HEK293 (cell line): Measurements from ENCODE around the gene PPARG.
A peak's percentile ranks its signal among the peaks of the same experiment; 100 is the strongest.

Source experiments
- AEBP2 ChIP-seq: fragments of 450-650 bp; formaldehyde crosslinking; IDR thresholded peaks from 2 replicates; pipeline ENCODE4 v1.5.1; 2016; ENCODE audit warnings: missing biosample characterization, missing genetic modification characterization, borderline replicate concordance
- BCL11A ChIP-seq: fragments of 450-650 bp; formaldehyde crosslinking; IDR thresholded peaks from 2 replicates; pipeline ENCODE4 v1.5.1; 2016; ENCODE audit warnings: low read depth, missing biosample characterization, missing genetic modification characterization
- IKZF3 ChIP-seq: fragments of 450-650 bp; IDR thresholded peaks from 2 replicates; pipeline ENCODE4 v1.5.0; 2018; ENCODE audit warnings: missing biosample characterization, mild to moderate bottlenecking, missing genetic modification characterization, moderate library complexity
- INSM2 ChIP-seq: fragments of 450-650 bp; formaldehyde crosslinking; IDR thresholded peaks from 2 replicates; pipeline ENCODE4 v1.5.1; 2016; ENCODE audit warnings: missing biosample characterization, missing genetic modification characterization
- MYNN ChIP-seq: fragments of 450-650 bp; formaldehyde crosslinking; IDR thresholded peaks from 2 replicates; pipeline ENCODE4 v1.5.1; 2016; ENCODE audit warnings: missing biosample characterization, missing genetic modification characterization, borderline replicate concordance
- OVOL3 ChIP-seq: fragments of 450-650 bp; formaldehyde crosslinking; IDR thresholded peaks from 2 replicates; pipeline ENCODE4 v1.5.1; 2016; ENCODE audit warnings: missing biosample characterization, missing genetic modification characterization
- SETDB1 ChIP-seq: IDR thresholded peaks from one replicate; pipeline ENCODE4 v1.6.1; 2017; ENCODE audit warnings: mild to moderate bottlenecking, low read length, moderate library complexity, mixed read lengths; ENCODE audit not compliant: insufficient read length
- SP3 ChIP-seq: fragments of 450-650 bp; formaldehyde crosslinking; IDR thresholded peaks from 2 replicates; pipeline ENCODE4 v1.5.1; 2016; ENCODE audit warnings: missing biosample characterization, missing genetic modification characterization
- TCF7L2 ChIP-seq: IDR thresholded peaks from 2 replicates; pipeline ENCODE4 v1.6.1; 2011; ENCODE audit warnings: low read depth, mild to moderate bottlenecking, inconsistent platforms, low read length, moderate library complexity, borderline replicate concordance
- WT1 ChIP-seq: fragments of 450-650 bp; formaldehyde crosslinking; IDR thresholded peaks from 2 replicates; pipeline ENCODE4 v1.5.1; 2016; ENCODE audit warnings: missing biosample characterization, missing genetic modification characterization
- ZBTB11 ChIP-seq: fragments of 450-650 bp; formaldehyde crosslinking; conservative IDR thresholded peaks from 2 replicates; pipeline ENCODE4 v1.5.1; 2016; ENCODE audit warnings: low read depth, missing biosample characterization, missing genetic modification characterization
- ZBTB21 ChIP-seq: fragments of 450-650 bp; formaldehyde crosslinking; IDR thresholded peaks from 2 replicates; pipeline ENCODE4 v1.5.1; 2017; ENCODE audit warnings: missing biosample characterization, missing genetic modification characterization
- ZBTB44 ChIP-seq: fragments of 450-650 bp; IDR thresholded peaks from 2 replicates; pipeline ENCODE4 v1.5.1; 2018; ENCODE audit warnings: missing biosample characterization, mild to moderate bottlenecking, missing genetic modification characterization
- ZEB2 ChIP-seq: fragments of 450-650 bp; formaldehyde crosslinking; IDR thresholded peaks from 2 replicates; pipeline ENCODE4 v1.5.1; 2016; ENCODE audit warnings: missing biosample characterization, missing genetic modification characterization
- ZFP69B ChIP-seq: fragments of 450-650 bp; formaldehyde crosslinking; IDR thresholded peaks from 2 replicates; pipeline ENCODE4 v1.5.1; 2016; ENCODE audit warnings: missing biosample characterization, missing genetic modification characterization
- ZNF10 ChIP-seq: fragments of 450-650 bp; formaldehyde crosslinking; IDR thresholded peaks from 2 replicates; pipeline ENCODE4 v1.5.1; 2017; ENCODE audit warnings: missing biosample characterization, missing genetic modification characterization
- ZNF112 ChIP-seq: fragments of 450-650 bp; formaldehyde crosslinking; IDR thresholded peaks from 2 replicates; pipeline ENCODE4 v1.5.0; 2017; ENCODE audit warnings: missing biosample characterization, missing genetic modification characterization
- ZNF2 ChIP-seq: fragments of 450-650 bp; formaldehyde crosslinking; IDR thresholded peaks from 2 replicates; pipeline ENCODE4 v1.5.1; 2016; ENCODE audit warnings: missing biosample characterization, missing genetic modification characterization
- ZNF211 ChIP-seq: fragments of 450-650 bp; formaldehyde crosslinking; IDR thresholded peaks from 2 replicates; pipeline ENCODE4 v1.5.1; 2016; ENCODE audit warnings: low read depth, missing biosample characterization, missing genetic modification characterization
- ZNF239 ChIP-seq: fragments of 450-650 bp; formaldehyde crosslinking; IDR thresholded peaks from 2 replicates; pipeline ENCODE4 v1.5.1; 2016; ENCODE audit warnings: missing biosample characterization, missing genetic modification characterization
- ZNF24 ChIP-seq: fragments of 450-650 bp; formaldehyde crosslinking; IDR thresholded peaks from 2 replicates; pipeline ENCODE4 v1.5.1; 2016; ENCODE audit warnings: missing biosample characterization, missing genetic modification characterization
- ZNF266 ChIP-seq: fragments of 450-650 bp; formaldehyde crosslinking; IDR thresholded peaks from 2 replicates; pipeline ENCODE4 v1.5.1; 2016; ENCODE audit warnings: missing biosample characterization, missing genetic modification characterization, low read depth
- ZNF341 ChIP-seq: fragments of 450-650 bp; formaldehyde crosslinking; IDR thresholded peaks from 2 replicates; pipeline ENCODE4; 2016; ENCODE audit warnings: low read depth, missing biosample characterization, missing genetic modification characterization
- ZNF350 ChIP-seq: fragments of 450-650 bp; formaldehyde crosslinking; IDR thresholded peaks from 2 replicates; pipeline ENCODE4 v1.5.0; 2017; ENCODE audit warnings: missing biosample characterization, mild to moderate bottlenecking, missing genetic modification characterization
- ZNF366 ChIP-seq: fragments of 450-650 bp; formaldehyde crosslinking; conservative IDR thresholded peaks from 2 replicates; pipeline ENCODE4 v1.5.1; 2016; ENCODE audit warnings: missing biosample characterization, missing genetic modification characterization
- ZNF391 ChIP-seq: fragments of 450-650 bp; formaldehyde crosslinking; IDR thresholded peaks from 2 replicates; pipeline ENCODE4 v1.5.1; 2016; ENCODE audit warnings: low read depth, missing biosample characterization, missing genetic modification characterization, borderline replicate concordance
- ZNF473 ChIP-seq: fragments of 450-650 bp; formaldehyde crosslinking; IDR thresholded peaks from 2 replicates; pipeline ENCODE4 v1.5.1; 2017; ENCODE audit warnings: missing biosample characterization, missing genetic modification characterization
- ZNF48 ChIP-seq: fragments of 450-650 bp; formaldehyde crosslinking; IDR thresholded peaks from 2 replicates; pipeline ENCODE4 v1.5.1; 2016; ENCODE audit warnings: missing biosample characterization, missing genetic modification characterization
- ZNF510 ChIP-seq: fragments of 450-650 bp; formaldehyde crosslinking; IDR thresholded peaks from 2 replicates; pipeline ENCODE4 v1.5.1; 2018; ENCODE audit warnings: mild to moderate bottlenecking, missing genetic modification characterization, missing biosample characterization; ENCODE audit not compliant: insufficient replicate concordance
- ZNF514 ChIP-seq: fragments of 450-650 bp; formaldehyde crosslinking; IDR thresholded peaks from 2 replicates; pipeline ENCODE4 v1.5.1; 2016; ENCODE audit warnings: missing biosample characterization, missing genetic modification characterization
- ZNF530 ChIP-seq: fragments of 450-650 bp; formaldehyde crosslinking; IDR thresholded peaks from 2 replicates; pipeline ENCODE4 v1.5.1; 2016; ENCODE audit warnings: low read depth, missing biosample characterization, missing genetic modification characterization
- ZNF596 ChIP-seq: fragments of 450-650 bp; IDR thresholded peaks from 2 replicates; pipeline ENCODE4 v1.5.0; 2018; ENCODE audit warnings: missing biosample characterization, mild to moderate bottlenecking, missing genetic modification characterization, moderate library complexity
- ZNF610 ChIP-seq: fragments of 450-650 bp; formaldehyde crosslinking; IDR thresholded peaks from 2 replicates; pipeline ENCODE4 v1.5.1; 2016; ENCODE audit warnings: missing biosample characterization, missing genetic modification characterization, borderline replicate concordance
- ZNF621 ChIP-seq: fragments of 450-650 bp; formaldehyde crosslinking; IDR thresholded peaks from 2 replicates; pipeline ENCODE4 v1.5.1; 2017; ENCODE audit warnings: missing biosample characterization, missing genetic modification characterization
- ZNF664 ChIP-seq: fragments of 450-650 bp; formaldehyde crosslinking; IDR thresholded peaks from 2 replicates; pipeline ENCODE4 v1.5.1; 2016; ENCODE audit warnings: missing biosample characterization, missing genetic modification characterization
- ZNF768 ChIP-seq: fragments of 450-650 bp; formaldehyde crosslinking; IDR thresholded peaks from 2 replicates; pipeline ENCODE4 v1.5.1; 2018; ENCODE audit warnings: missing biosample characterization, mild to moderate bottlenecking, missing genetic modification characterization

Gene PPARG

GRCh38 chr3:12393894-12394293 is 105.0 kb downstream of the PPARG start (continued):
- TF ChIP-seq ZBTB11 (tag by site-specific recombination): no peak
- no peak for TF ChIP-seq ZNF473 (tag by site-specific recombination)
- TF ChIP-seq ZBTB44 (tag by site-specific recombination): peak; percentile 81
- TF ChIP-seq OVOL3: no peak
- TF ChIP-seq ZBTB21 (tag by site-specific recombination): peak; percentile 62
- peak; percentile 90 for TF ChIP-seq ZFP69B (tag by site-specific recombination)
- no peak for TF ChIP-seq WT1 (tag by site-specific recombination)
- no peak for TF ChIP-seq SP3 (tag by site-specific recombination)
- no peak for TF ChIP-seq ZNF211 (tag by site-specific recombination)
- no peak for TF ChIP-seq ZNF10
- no peak for TF ChIP-seq ZNF596
- TF ChIP-seq SETDB1: no peak
- TF ChIP-seq ZNF530 (tag by site-specific recombination): no peak
- no peak for TF ChIP-seq MYNN
- no peak for TF ChIP-seq ZNF112 (tag by site-specific recombination)
- 0 out of 2 replicates have a peak, but pooled peaks have one; percentile 49 for TF ChIP-seq ZNF350 (tag by site-specific recombination)
- TF ChIP-seq ZNF391 (tag by site-specific recombination): no peak
- no peak for TF ChIP-seq ZNF239
- no peak for TF ChIP-seq ZNF768 (tag by site-specific recombination)
- TF ChIP-seq ZNF266 (tag by site-specific recombination): no peak
- TF ChIP-seq ZNF514 (tag by site-specific recombination): no peak
- no peak for TF ChIP-seq ZNF48 (tag by site-specific recombination)
- TF ChIP-seq ZNF610: no peak
- peak; percentile 86 for TF ChIP-seq ZEB2 (tag by site-specific recombination)
- TF ChIP-seq ZNF366 (tag by site-specific recombination): peak; percentile 77
- no peak for TF ChIP-seq ZNF664
- no peak for TF ChIP-seq TCF7L2
- TF ChIP-seq BCL11A (tag by site-specific recombination): no peak
- no peak for TF ChIP-seq ZNF2 (tag by site-specific recombination)
- TF ChIP-seq ZNF24 (tag by site-specific recombination): peak; percentile 65; the same call in 1 of the 2 replicates
- no peak for TF ChIP-seq INSM2 (tag by site-specific recombination)
- no peak for TF ChIP-seq ZNF510 (tag by site-specific recombination)
- TF ChIP-seq AEBP2: no peak
- 0 out of 2 replicates have a peak, but pooled peaks have one; percentile 19 for TF ChIP-seq IKZF3 (tag by site-specific recombination)
- TF ChIP-seq ZNF341 (tag by site-specific recombination): no peak
- no peak for TF ChIP-seq ZNF621 (tag by site-specific recombination)
